Fibroblast of mammary gland (primary cell): Measurements from ENCODE around the gene SHANK1.

Experiments used
- DNase-seq: peaks from one replicate; pipeline ENCODE4 v3.0.0-alpha.2; 2010; ENCODE audit warnings: low read depth
- H3K4me3 ChIP-seq: 2 replicates; pipeline ENCODE4 v1.5.1; 2011; ENCODE audit warnings: low read depth, mild to moderate bottlenecking, low read length, moderate library complexity; ENCODE audit not compliant: control insufficient read depth
- CTCF ChIP-seq: conservative IDR thresholded peaks from 2 replicates; pipeline ENCODE4 v1.5.1; 2011; ENCODE audit warnings: low read depth, low read length, inconsistent platforms; ENCODE audit not compliant: control insufficient read depth, insufficient read depth

SHANK1 gene

GRCh38 chr19:50695251-50696093 is 24.1 kb downstream of the SHANK1 start:
- DNase-seq: no peak
- no peak overlapping the region for H3K4me3 ChIP-seq
- no peak for TF ChIP-seq CTCF

GRCh38 chr19:50694815-50695145 is 24.8 kb downstream of the SHANK1 start:
- no peak overlapping the region for H3K4me3 ChIP-seq
- TF ChIP-seq CTCF: no peak
- no peak for DNase-seq

GRCh38 chr19:50693064-50693975 is 26.3 kb downstream of the SHANK1 start:
- no peak for DNase-seq
- no peak overlapping the region for H3K4me3 ChIP-seq
- TF ChIP-seq CTCF: no peak

- no peak overlapping the region for H3K4me3 ChIP-seq
- DNase-seq: no peak
- no peak for TF ChIP-seq CTCF
Observed at GRCh38 chr19:50690439-50690838, 29.2 kb downstream of the SHANK1 start.

GRCh38 chr19:50688766-50689165 is 30.8 kb downstream of the SHANK1 start:
- no peak overlapping the region for H3K4me3 ChIP-seq
- TF ChIP-seq CTCF: no peak
- DNase-seq: no peak

GRCh38 chr19:50686310-50687032 is 33.1 kb downstream of the SHANK1 start:
- TF ChIP-seq CTCF: no peak
- DNase-seq: no peak
- H3K4me3 ChIP-seq: no peak overlapping the region
